GM23338 (cell line): Measurements from ENCODE around the gene ASCL5.

Experiments
- EZH2 ChIP-seq: fragments of 200-600 bp; sonication (generic); IDR thresholded peaks from one replicate; pipeline ENCODE4 v1.8.0; 2017; ENCODE audit warnings: antibody characterized with exemption, mild to moderate bottlenecking, low read depth; ENCODE audit not compliant: unreplicated experiment
- EZH2phosphoT487 ChIP-seq: fragments of 200-600 bp; sonication (generic); IDR thresholded peaks from one replicate; pipeline ENCODE4 v1.8.1; 2018; ENCODE audit warnings: antibody characterized with exemption; ENCODE audit not compliant: unreplicated experiment
- JUNB ChIP-seq: IDR thresholded peaks from one replicate; pipeline ENCODE4 v1.6.1; 2016; ENCODE audit warnings: antibody characterized with exemption; ENCODE audit not compliant: unreplicated experiment
- POLR2AphosphoS5 ChIP-seq: IDR thresholded peaks from 2 replicates; pipeline ENCODE4 v1.6.1; 2016; ENCODE audit warnings: antibody characterized with exemption, low read depth
- TF ChIP-seq, protein P1 (sequence below), 2 experiments: fragments of 200-600 bp in 1 of 2; sonication (generic) in 1 of 2; conservative IDR thresholded peaks; 2 replicates each; pipeline versions ENCODE4 v1.5.1 to v1.6.1; 2016 to 2017; ENCODE audit warnings: antibody characterized with exemption in 2 of 2, low read depth in 2 of 2, mild to moderate bottlenecking in 2 of 2, moderate library complexity in 1 of 2

DNA sequence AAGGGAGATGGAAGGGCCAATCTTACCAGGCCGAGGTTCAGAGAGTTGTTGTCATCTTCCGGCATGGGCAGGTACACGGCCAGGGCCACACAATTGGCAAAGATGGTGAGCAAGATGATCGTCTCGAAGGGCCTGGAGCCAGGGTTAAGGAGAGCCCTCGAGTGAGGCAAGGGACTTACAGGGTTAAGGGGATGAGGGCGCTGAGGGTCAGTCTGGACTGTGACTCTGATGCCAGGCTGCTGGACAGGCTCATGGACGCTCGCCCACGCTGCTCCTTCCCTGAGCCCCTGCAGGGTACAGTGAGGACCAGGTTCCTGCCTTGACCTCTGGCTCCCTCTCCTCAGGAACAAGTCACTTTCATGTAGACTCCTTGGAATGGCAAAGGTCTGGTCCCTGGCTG is 16.8 kb downstream of the ASCL5 start:
- TF ChIP-seq, protein P1, sequence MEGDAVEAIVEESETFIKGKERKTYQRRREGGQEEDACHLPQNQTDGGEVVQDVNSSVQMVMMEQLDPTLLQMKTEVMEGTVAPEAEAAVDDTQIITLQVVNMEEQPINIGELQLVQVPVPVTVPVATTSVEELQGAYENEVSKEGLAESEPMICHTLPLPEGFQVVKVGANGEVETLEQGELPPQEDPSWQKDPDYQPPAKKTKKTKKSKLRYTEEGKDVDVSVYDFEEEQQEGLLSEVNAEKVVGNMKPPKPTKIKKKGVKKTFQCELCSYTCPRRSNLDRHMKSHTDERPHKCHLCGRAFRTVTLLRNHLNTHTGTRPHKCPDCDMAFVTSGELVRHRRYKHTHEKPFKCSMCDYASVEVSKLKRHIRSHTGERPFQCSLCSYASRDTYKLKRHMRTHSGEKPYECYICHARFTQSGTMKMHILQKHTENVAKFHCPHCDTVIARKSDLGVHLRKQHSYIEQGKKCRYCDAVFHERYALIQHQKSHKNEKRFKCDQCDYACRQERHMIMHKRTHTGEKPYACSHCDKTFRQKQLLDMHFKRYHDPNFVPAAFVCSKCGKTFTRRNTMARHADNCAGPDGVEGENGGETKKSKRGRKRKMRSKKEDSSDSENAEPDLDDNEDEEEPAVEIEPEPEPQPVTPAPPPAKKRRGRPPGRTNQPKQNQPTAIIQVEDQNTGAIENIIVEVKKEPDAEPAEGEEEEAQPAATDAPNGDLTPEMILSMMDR (conservative IDR thresholded peaks at IDR 0.05; ENCODE audit: low read depth in 2 of 2): no peak
- TF ChIP-seq POLR2AphosphoS5 (no peak), EZH2 (no peak), JUNB (no peak), EZH2phosphoT487 (no peak)
